GM12878 (cell line): ENCODE measurements around the gene RHNO1. TPM values are rescaled to one million over a fixed set of nuclear protein-coding genes. Genes with fewer than 3 reads are reported as not detected.

Source experiments
- ATAC-seq: fragments of 200-7000 bp; cut with Tn5 transposase; 3 replicates; pipeline ENCODE4 v1.9.1; 2020; ENCODE audit warnings: mild to moderate bottlenecking, moderate library complexity
- BruUV-seq: library from RNA; stranded (reverse); fragments of 400-500 nt; replicated peaks from 2 replicates; lab custom pipeline; 2021; lab: Mats Ljungman, UMichigan
- CTCF ChIA-PET: fragments of 300-600 bp; sonication (Branson Sonifier 250); formaldehyde crosslinking; extraction: SDS; loops from one replicate; lab custom pipeline; 2021; ENCODE audit warnings: inconsistent platforms; lab: Yijun Ruan, JAX
- POLR2A ChIA-PET: fragments of 350-600 bp; formaldehyde crosslinking; extraction: SDS; loops from one replicate; lab custom pipeline; 2021; ENCODE audit warnings: inconsistent platforms; lab: Charles Lee
- RAD21 ChIA-PET: fragments of 300-600 bp; sonication (Branson Sonifier 250); formaldehyde crosslinking; loops from one replicate; lab custom pipeline; 2023; ENCODE audit warnings: antibody characterized with exemption; ENCODE audit not compliant: unreplicated experiment; lab: Charles Lee
- SMC1A ChIA-PET: fragments of 300-600 bp; sonication (Branson Sonifier 250); formaldehyde crosslinking; loops from one replicate; lab custom pipeline; 2023; ENCODE audit not compliant: unreplicated experiment, uncharacterized antibody; lab: Charles Lee
- DNase-seq: peaks from one replicate; pipeline ENCODE4 v3.0.0-alpha.2; 2011; ENCODE audit warnings: low read depth, low spot score
- FAIRE-seq: peaks from 3 replicates; lab custom pipeline; 2011; peaks lifted over from hg19 to GRCh38; lab: Jason Lieb, UNC
- H2AFZ ChIP-seq: 2 replicates; pipeline ENCODE4 v1.6.0; 2011; ENCODE audit warnings: low read depth, low read length, control low read depth; ENCODE audit not compliant: control insufficient read depth
- H3K27ac ChIP-seq: 2 replicates; pipeline ENCODE4 v1.5.1; 2011; ENCODE audit warnings: control low read depth; ENCODE audit not compliant: control insufficient read depth, insufficient read depth
- H3K27me3 ChIP-seq, 2 experiments: replicated peaks in 1 of 2; 2 replicates each; pipeline versions ENCODE4 v1.6.0 to v1.6.1; 2011; ENCODE audit warnings: low read length in 1 of 2; ENCODE audit not compliant: control insufficient read depth in 2 of 2, insufficient read depth in 2 of 2
- H3K36me3 ChIP-seq, 2 experiments: 2 replicates each; pipeline ENCODE4 v1.5.1; 2011; ENCODE audit warnings: low read length in 1 of 2; ENCODE audit not compliant: control insufficient read depth in 2 of 2, insufficient read depth in 2 of 2
- H3K4me1 ChIP-seq: 2 replicates; pipeline ENCODE4 v1.6.1; 2011; ENCODE audit warnings: mild to moderate bottlenecking, low read length, moderate library complexity, mixed read lengths; ENCODE audit not compliant: control insufficient read depth, insufficient read depth
- H3K4me2 ChIP-seq: 2 replicates; pipeline ENCODE4 v1.6.0; 2011; ENCODE audit warnings: control low read depth; ENCODE audit not compliant: control insufficient read depth, insufficient read depth
- H3K4me3 ChIP-seq: fragments of 200-600 bp; sonication (generic); 2 replicates; pipeline ENCODE4 v1.5.1; 2016
- H3K79me2 ChIP-seq: 2 replicates; pipeline ENCODE4 v1.6.0; 2011; ENCODE audit warnings: low read length; ENCODE audit not compliant: control insufficient read depth, insufficient read depth
- H3K9ac ChIP-seq: 2 replicates; pipeline ENCODE4 v1.8.0; 2011; ENCODE audit warnings: low read length, control low read depth, mixed read lengths; ENCODE audit not compliant: control insufficient read depth, insufficient read depth
- H3K9me3 ChIP-seq: replicated peaks from 3 replicates; pipeline ENCODE4 v1.5.1; 2011; ENCODE audit warnings: mild to moderate bottlenecking, low read length; ENCODE audit not compliant: control insufficient read depth, insufficient read depth
- H4K20me1 ChIP-seq: 2 replicates; pipeline ENCODE4 v1.6.0; 2011; ENCODE audit not compliant: control insufficient read depth, insufficient read depth
- BCL11A ChIP-seq: IDR thresholded peaks from 2 replicates; pipeline ENCODE4 v1.6.1; 2011; ENCODE audit warnings: low read depth, low read length
- BRCA1 ChIP-seq: IDR thresholded peaks from 2 replicates; pipeline ENCODE4 v1.6.1; 2011; ENCODE audit warnings: low read depth, low read length, improper control_type of control experiment
- CREB1 ChIP-seq: IDR thresholded peaks from 2 replicates; pipeline ENCODE4 v1.6.1; 2012; ENCODE audit warnings: low read depth, mild to moderate bottlenecking, inconsistent platforms
- EZH2 ChIP-seq: IDR thresholded peaks from 2 replicates; pipeline ENCODE4 v1.6.1; 2012; ENCODE audit warnings: low read depth, mild to moderate bottlenecking, control low read depth, inconsistent platforms, low read length, borderline replicate concordance; ENCODE audit not compliant: control insufficient read depth
- GABPA ChIP-seq: IDR thresholded peaks from 2 replicates; pipeline ENCODE4 v1.6.1; 2014; ENCODE audit warnings: antibody characterized with exemption, low read depth, mild to moderate bottlenecking, inconsistent platforms
- MLLT1 ChIP-seq: fragments of 450-650 bp; IDR thresholded peaks from 2 replicates; pipeline ENCODE4 v1.6.1; 2016; ENCODE audit warnings: mild to moderate bottlenecking
- NR2F1 ChIP-seq: fragments of 450-650 bp; conservative IDR thresholded peaks from 2 replicates; pipeline ENCODE4 v1.6.1; 2017; ENCODE audit warnings: mild to moderate bottlenecking
- PML ChIP-seq: IDR thresholded peaks from 2 replicates; pipeline ENCODE4 v1.6.1; 2012; ENCODE audit warnings: low read length, inconsistent platforms
- SMAD1 ChIP-seq: fragments of 450-650 bp; IDR thresholded peaks from 2 replicates; pipeline ENCODE4 v1.6.1; 2018; ENCODE audit warnings: mild to moderate bottlenecking, low read depth; ENCODE audit not compliant: partially characterized antibody
- SP1 ChIP-seq: IDR thresholded peaks from one replicate; pipeline ENCODE4 v1.6.1; 2011; ENCODE audit warnings: low read depth, low read length
- TCF7 ChIP-seq: IDR thresholded peaks from 2 replicates; pipeline ENCODE4 v1.6.1; 2014; ENCODE audit warnings: antibody characterized with exemption, borderline replicate concordance
- USF2 ChIP-seq: IDR thresholded peaks from 2 replicates; pipeline ENCODE4 v1.6.1; 2011; ENCODE audit warnings: low read depth, low read length, improper control_type of control experiment, borderline replicate concordance
- ZBTB4 ChIP-seq: fragments of 450-650 bp; formaldehyde crosslinking; IDR thresholded peaks from 2 replicates; pipeline ENCODE4 v1.4.0; 2022; ENCODE audit warnings: mild to moderate bottlenecking, moderate library complexity
- ZNF687 ChIP-seq: fragments of 450-650 bp; IDR thresholded peaks from 2 replicates; pipeline ENCODE4 v1.6.1; 2017; ENCODE audit warnings: mild to moderate bottlenecking, moderate library complexity
- WGBS: methylation state at CpG from one replicate; pipeline ENCODE4 v1.1.6; 2016; ENCODE audit warnings: low lambda C conversion rate; ENCODE audit not compliant: insufficient replicate concordance, insufficient coverage; ENCODE audit errors: missing lambda C conversion rate; 5-methylcytosine and 5-hydroxymethylcytosine counted together
- in situ Hi-C: fragments of 300-500 bp; cut with MboI; formaldehyde crosslinking; loops from 9 replicates; pipeline ENCODE4 v1.14.3; 2018; ENCODE audit warnings: mixed read lengths
- intact Hi-C: fragments of 100-400 bp; cut with micrococcal nuclease; formaldehyde crosslinking; loops from one replicate; pipeline ENCODE4 v1.14.2; 2022; ENCODE audit not compliant: unreplicated experiment
- polyA plus RNA-seq, 11 experiments: library from polyadenylated mRNA; depleted of rRNA in 4 of 11; unstranded in 6 of 11; stranded (reverse) in 5 of 11; fragments of >200 nt; fragmentation: Nextera tagmentation in 4 of 11; fragmentation: Illumina TruSeq in 1 of 11; extraction: Ambion mirVana in 4 of 11; extraction: Trizol in 1 of 11; gene quantifications; 1 replicate in 1 of 11; 2 replicates in 10 of 11; pipeline versions ENCODE4 v1.2.1 to v1.2.3, GENCODE V29; 2011 to 2016; ENCODE audit warnings: inconsistent platforms in 2 of 11, missing spikeins in 2 of 11, low read depth in 1 of 11
- total RNA-seq, 4 experiments: library from RNA; depleted of rRNA in 3 of 4; stranded (reverse); fragments of >200 nt in 3 of 4; fragmentation: Illumina TruSeq in 1 of 4; extraction: Trizol in 1 of 4; gene quantifications; 2 replicates each; pipeline versions ENCODE4 v1.2.1 to v1.2.3, GENCODE V29; 2013 to 2021

RHNO1 gene
- total and polyA plus RNA-seq, 10 of the 15 experiments (the other 5 are each of a cell fraction or from before 2014, with no cell fraction given) = 27.9 to 91.6 (median 49.3) TPM

- Histone ChIP-seq H3K9me3 (no peaks in the 10 kb centered on the region), H4K20me1 (no peaks in the 10 kb centered on the region), H2AFZ (no peak overlapping the region), H3K4me2 (no peak overlapping the region), H3K36me3 (no peaks in the 10 kb centered on the region; a peak in 1 of 4 replicates), H3K79me2 (no peaks in the 10 kb centered on the region), H3K4me3 (no peak overlapping the region), H3K27me3 (no peaks in the 10 kb centered on the region), H3K4me1 (no peaks in the 10 kb centered on the region), H3K9ac (no peak overlapping the region), H3K27ac (no peak overlapping the region)
- FAIRE-seq (no peak), DNase-seq (no peak), ATAC-seq (no peak)
- 98% methylated on average over 5 of the region's 5 CpGs for WGBS
- ChIA-PET CTCF (no interaction called here), POLR2A (no interaction called here), SMC1A (no interaction called here), RAD21 (no interaction called here)
- in situ Hi-C loops = no loop called here
- no TSS peak for BruUV-seq
- intact Hi-C loops = no loop called here
- no peak for TF ChIP-seq MLLT1
- TF ChIP-seq ZBTB4 (CRISPR knock-in tag) = no peak
- TF ChIP-seq BCL11A = no peak
- no peak for TF ChIP-seq PML
- TF ChIP-seq SMAD1 = no peak
- no peak for TF ChIP-seq SP1
- TF ChIP-seq EZH2 = no peak
- TF ChIP-seq GABPA = no peak
- no peak for TF ChIP-seq CREB1
- no peak for TF ChIP-seq ZNF687
- no peak for TF ChIP-seq USF2
- TF ChIP-seq NR2F1 = no peak
- no peak for TF ChIP-seq TCF7
- TF ChIP-seq BRCA1 = no peak
Observed at GRCh38 chr12:2842948-2843347, 34.1 kb upstream of the RHNO1 start.
